HEK293 (cell line): ENCODE measurements around the gene PADI2.

Experiments used
- CTCF ChIA-PET: fragments of 350-600 bp; formaldehyde crosslinking; extraction: SDS; loops from one replicate; lab custom pipeline; 2021; ENCODE audit warnings: antibody characterized with exemption; lab: Yijun Ruan, JAX
- POLR2A ChIA-PET: fragments of 300-600 bp; formaldehyde crosslinking; extraction: SDS; loops from one replicate; lab custom pipeline; 2020; ENCODE audit warnings: antibody characterized with exemption, inconsistent platforms; lab: Yijun Ruan, JAX
- H3K27ac ChIP-seq: fragments of 200-500 bp; sonication (Bioruptor generic); 2 replicates; pipeline ENCODE4 v1.5.1; 2014; ENCODE audit warnings: low read depth, low read length, control low read depth, inconsistent platforms; ENCODE audit errors: extremely low read depth
- H3K36me3 ChIP-seq, 2 experiments: fragments of 200-500 bp in 1 of 2; sonication (Bioruptor generic) in 1 of 2; 1 replicate in 1 of 2; 2 replicates in 1 of 2; pipeline ENCODE4 v1.5.1; 2014 to 2017; ENCODE audit warnings: inconsistent platforms in 2 of 2, low read length in 2 of 2; ENCODE audit not compliant: control insufficient read depth in 2 of 2, insufficient read depth in 1 of 2
- H3K4me1 ChIP-seq: fragments of 200-500 bp; sonication (Bioruptor generic); 2 replicates; pipeline ENCODE4 v1.5.1; 2014; ENCODE audit warnings: mild to moderate bottlenecking, low read length, inconsistent platforms; ENCODE audit not compliant: control insufficient read depth, insufficient read depth
- H3K4me3 ChIP-seq: 2 replicates; pipeline ENCODE4 v1.5.1; 2011; ENCODE audit warnings: low read depth, mild to moderate bottlenecking, control low read depth, low read length, moderate library complexity
- H3K9me3 ChIP-seq: fragments of 200-500 bp; sonication (Bioruptor generic); 2 replicates; pipeline ENCODE4 v1.5.1; 2014; ENCODE audit warnings: low read depth, low read length, inconsistent platforms; ENCODE audit not compliant: control insufficient read depth, insufficient read depth
- GLI2 ChIP-seq: fragments of 450-650 bp; formaldehyde crosslinking; IDR thresholded peaks from 2 replicates; pipeline ENCODE4; 2017; ENCODE audit warnings: missing biosample characterization, missing genetic modification characterization, low read depth, borderline replicate concordance
- HOXA7 ChIP-seq: sonication (generic); formaldehyde crosslinking; IDR thresholded peaks from 2 replicates; pipeline ENCODE4 v1.8.1; 2022; ENCODE audit warnings: missing genetic modification reagents, borderline replicate concordance
- IKZF3 ChIP-seq: fragments of 450-650 bp; IDR thresholded peaks from 2 replicates; pipeline ENCODE4 v1.5.0; 2018; ENCODE audit warnings: missing biosample characterization, mild to moderate bottlenecking, missing genetic modification characterization, moderate library complexity
- SALL2 ChIP-seq: fragments of 450-650 bp; formaldehyde crosslinking; IDR thresholded peaks from 2 replicates; pipeline ENCODE4 v1.5.0; 2017; ENCODE audit warnings: missing biosample characterization, mild to moderate bottlenecking, missing genetic modification characterization, borderline replicate concordance
- SETDB1 ChIP-seq: IDR thresholded peaks from one replicate; pipeline ENCODE4 v1.6.1; 2017; ENCODE audit warnings: mild to moderate bottlenecking, low read length, moderate library complexity, mixed read lengths; ENCODE audit not compliant: insufficient read length
- SP3 ChIP-seq: fragments of 450-650 bp; formaldehyde crosslinking; IDR thresholded peaks from 2 replicates; pipeline ENCODE4 v1.5.1; 2016; ENCODE audit warnings: missing biosample characterization, missing genetic modification characterization
- TRIM28 ChIP-seq: IDR thresholded peaks from 2 replicates; pipeline ENCODE4 v1.6.1; 2011; ENCODE audit warnings: low read length, control low read depth, borderline replicate concordance
- ZNF155 ChIP-seq: fragments of 450-650 bp; formaldehyde crosslinking; IDR thresholded peaks from 2 replicates; pipeline ENCODE4 v1.5.1; 2016; ENCODE audit warnings: missing biosample characterization, missing genetic modification characterization
- ZNF175 ChIP-seq: fragments of 450-650 bp; formaldehyde crosslinking; IDR thresholded peaks from 2 replicates; pipeline ENCODE4 v1.5.1; 2016; ENCODE audit warnings: missing biosample characterization, missing genetic modification characterization
- ZNF514 ChIP-seq: fragments of 450-650 bp; formaldehyde crosslinking; IDR thresholded peaks from 2 replicates; pipeline ENCODE4 v1.5.1; 2016; ENCODE audit warnings: missing biosample characterization, missing genetic modification characterization
- ZNF548 ChIP-seq: fragments of 450-650 bp; formaldehyde crosslinking; IDR thresholded peaks from 2 replicates; pipeline ENCODE4 v1.5.1; 2016; ENCODE audit warnings: missing biosample characterization, missing genetic modification characterization
- ZNF571 ChIP-seq: fragments of 450-650 bp; formaldehyde crosslinking; IDR thresholded peaks from 2 replicates; pipeline ENCODE4 v1.5.0; 2017; ENCODE audit warnings: missing biosample characterization, missing genetic modification characterization
- ZNF610 ChIP-seq: fragments of 450-650 bp; formaldehyde crosslinking; IDR thresholded peaks from 2 replicates; pipeline ENCODE4 v1.5.1; 2016; ENCODE audit warnings: missing biosample characterization, missing genetic modification characterization, borderline replicate concordance
- ZNF626 ChIP-seq: fragments of 450-650 bp; sonication (Bioruptor Pico); formaldehyde crosslinking; IDR thresholded peaks from 2 replicates; pipeline ENCODE4 v1.5.1; 2018; ENCODE audit warnings: missing biosample characterization, missing genetic modification characterization, inconsistent platforms
- ZNF658 ChIP-seq: fragments of 450-650 bp; formaldehyde crosslinking; IDR thresholded peaks from 2 replicates; pipeline ENCODE4; 2016; ENCODE audit warnings: missing biosample characterization, missing genetic modification characterization
- ZNF768 ChIP-seq: fragments of 450-650 bp; formaldehyde crosslinking; IDR thresholded peaks from 2 replicates; pipeline ENCODE4 v1.5.1; 2018; ENCODE audit warnings: missing biosample characterization, mild to moderate bottlenecking, missing genetic modification characterization
- TF ChIP-seq, protein P1 (sequence below): fragments of 450-650 bp; formaldehyde crosslinking; IDR thresholded peaks from 2 replicates; pipeline ENCODE4 v1.5.1; 2016; ENCODE audit warnings: missing biosample characterization, missing genetic modification characterization
- TF ChIP-seq, protein P2 (sequence below): fragments of 450-650 bp; formaldehyde crosslinking; IDR thresholded peaks from 2 replicates; pipeline ENCODE4 v1.5.1; 2016; ENCODE audit warnings: missing biosample characterization, missing genetic modification characterization
- TF ChIP-seq, protein P3 (sequence below): fragments of 450-650 bp; formaldehyde crosslinking; IDR thresholded peaks from 2 replicates; pipeline ENCODE4 v1.5.1; 2016; ENCODE audit warnings: missing biosample characterization, missing genetic modification characterization

Gene PADI2

DNA sequence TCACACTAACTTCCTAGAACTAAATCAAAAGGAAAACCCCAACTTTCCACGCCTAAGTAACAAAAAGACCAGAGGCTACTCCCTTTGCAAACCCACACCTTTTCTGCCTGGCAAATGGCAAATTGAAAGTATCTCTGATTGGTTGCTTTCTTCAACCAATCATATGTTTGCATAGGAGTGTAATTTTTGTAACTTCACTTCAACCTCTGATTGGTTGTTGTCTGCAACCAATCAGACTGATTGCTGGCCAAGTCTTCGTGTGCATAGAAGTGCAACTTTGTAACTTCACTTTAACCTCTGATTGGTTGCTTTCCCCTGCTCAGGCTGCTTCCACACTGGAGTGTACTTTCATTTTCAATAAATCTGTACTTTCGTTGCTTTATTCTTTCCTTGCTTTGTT lies 36.9 kb upstream of the PADI2 start:
- H3K4me3 ChIP-seq: no peak overlapping the region
- ChIA-PET CTCF (no interaction called here), POLR2A (no interaction called here)
- no peaks in the 10 kb centered on the region for H3K9me3 ChIP-seq
- no peak overlapping the region for H3K27ac ChIP-seq
- TF ChIP-seq GLI2 (tag by site-specific recombination): no peak
- TF ChIP-seq ZNF548: no peak
- no peak for TF ChIP-seq ZNF768 (tag by site-specific recombination)
- no peak for TF ChIP-seq SP3 (tag by site-specific recombination)
- TF ChIP-seq ZNF155: no peak
- no peak for TF ChIP-seq IKZF3 (tag by site-specific recombination)
- TF ChIP-seq ZNF514 (tag by site-specific recombination): no peak
- TF ChIP-seq ZNF175 (tag by site-specific recombination): no peak
- TF ChIP-seq, protein P1, sequence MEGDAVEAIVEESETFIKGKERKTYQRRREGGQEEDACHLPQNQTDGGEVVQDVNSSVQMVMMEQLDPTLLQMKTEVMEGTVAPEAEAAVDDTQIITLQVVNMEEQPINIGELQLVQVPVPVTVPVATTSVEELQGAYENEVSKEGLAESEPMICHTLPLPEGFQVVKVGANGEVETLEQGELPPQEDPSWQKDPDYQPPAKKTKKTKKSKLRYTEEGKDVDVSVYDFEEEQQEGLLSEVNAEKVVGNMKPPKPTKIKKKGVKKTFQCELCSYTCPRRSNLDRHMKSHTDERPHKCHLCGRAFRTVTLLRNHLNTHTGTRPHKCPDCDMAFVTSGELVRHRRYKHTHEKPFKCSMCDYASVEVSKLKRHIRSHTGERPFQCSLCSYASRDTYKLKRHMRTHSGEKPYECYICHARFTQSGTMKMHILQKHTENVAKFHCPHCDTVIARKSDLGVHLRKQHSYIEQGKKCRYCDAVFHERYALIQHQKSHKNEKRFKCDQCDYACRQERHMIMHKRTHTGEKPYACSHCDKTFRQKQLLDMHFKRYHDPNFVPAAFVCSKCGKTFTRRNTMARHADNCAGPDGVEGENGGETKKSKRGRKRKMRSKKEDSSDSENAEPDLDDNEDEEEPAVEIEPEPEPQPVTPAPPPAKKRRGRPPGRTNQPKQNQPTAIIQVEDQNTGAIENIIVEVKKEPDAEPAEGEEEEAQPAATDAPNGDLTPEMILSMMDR (tag by site-specific recombination): no peak
- no peak for TF ChIP-seq HOXA7 (CRISPR knock-in tag)
- TF ChIP-seq, protein P2, sequence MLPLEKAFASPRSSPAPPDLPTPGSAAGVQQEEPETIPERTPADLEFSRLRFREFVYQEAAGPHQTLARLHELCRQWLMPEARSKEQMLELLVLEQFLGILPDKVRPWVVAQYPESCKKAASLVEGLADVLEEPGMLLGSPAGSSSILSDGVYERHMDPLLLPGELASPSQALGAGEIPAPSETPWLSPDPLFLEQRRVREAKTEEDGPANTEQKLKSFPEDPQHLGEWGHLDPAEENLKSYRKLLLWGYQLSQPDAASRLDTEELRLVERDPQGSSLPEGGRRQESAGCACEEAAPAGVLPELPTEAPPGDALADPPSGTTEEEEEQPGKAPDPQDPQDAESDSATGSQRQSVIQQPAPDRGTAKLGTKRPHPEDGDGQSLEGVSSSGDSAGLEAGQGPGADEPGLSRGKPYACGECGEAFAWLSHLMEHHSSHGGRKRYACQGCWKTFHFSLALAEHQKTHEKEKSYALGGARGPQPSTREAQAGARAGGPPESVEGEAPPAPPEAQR (tag by site-specific recombination): no peak
- TF ChIP-seq ZNF658 (tag by site-specific recombination): no peak
- no peak for TF ChIP-seq SALL2 (tag by site-specific recombination)
- H3K4me1 ChIP-seq: no peaks in the 10 kb centered on the region
- H3K36me3 ChIP-seq: no peaks in the 10 kb centered on the region

DNA sequence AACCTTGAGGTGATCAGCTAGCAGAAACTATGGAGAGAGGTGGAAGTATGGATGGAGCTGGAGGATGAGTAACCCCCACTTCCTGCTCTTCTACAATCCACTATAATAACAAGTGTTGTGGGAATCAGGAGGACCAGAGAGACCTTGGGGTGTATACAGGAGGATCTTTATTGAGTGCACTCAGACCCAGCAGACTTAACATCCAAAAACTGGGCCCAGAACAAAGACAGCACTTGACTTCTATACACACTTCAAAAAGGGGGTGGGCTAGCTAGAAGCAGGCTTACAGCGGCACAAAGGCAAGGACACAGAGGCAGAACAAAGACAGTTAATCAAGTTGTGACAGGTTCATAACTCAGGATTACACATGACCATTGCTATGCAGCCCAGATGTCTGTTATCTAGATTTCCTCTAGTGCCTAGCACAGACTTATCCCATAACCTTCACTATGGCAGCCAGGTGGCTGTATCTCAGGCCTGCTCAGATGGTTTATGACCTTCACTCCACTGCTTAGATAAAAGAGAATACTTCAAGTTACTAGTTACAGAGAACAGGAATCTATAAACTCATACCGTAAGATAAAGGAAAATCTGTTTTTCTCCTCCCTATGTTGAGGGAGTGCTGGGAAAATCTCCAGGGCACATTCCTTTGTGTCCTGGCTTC lies 36.1 kb upstream of the PADI2 start:
- H3K4me3 ChIP-seq: no peak overlapping the region
- no peaks in the 10 kb centered on the region for H3K36me3 ChIP-seq
- ChIA-PET POLR2A (no interaction called here), CTCF (no interaction called here)
- H3K27ac ChIP-seq: no peak overlapping the region
- H3K4me1 ChIP-seq: no peaks in the 10 kb centered on the region
- H3K9me3 ChIP-seq: no peaks in the 10 kb centered on the region
- TF ChIP-seq, protein P3, sequence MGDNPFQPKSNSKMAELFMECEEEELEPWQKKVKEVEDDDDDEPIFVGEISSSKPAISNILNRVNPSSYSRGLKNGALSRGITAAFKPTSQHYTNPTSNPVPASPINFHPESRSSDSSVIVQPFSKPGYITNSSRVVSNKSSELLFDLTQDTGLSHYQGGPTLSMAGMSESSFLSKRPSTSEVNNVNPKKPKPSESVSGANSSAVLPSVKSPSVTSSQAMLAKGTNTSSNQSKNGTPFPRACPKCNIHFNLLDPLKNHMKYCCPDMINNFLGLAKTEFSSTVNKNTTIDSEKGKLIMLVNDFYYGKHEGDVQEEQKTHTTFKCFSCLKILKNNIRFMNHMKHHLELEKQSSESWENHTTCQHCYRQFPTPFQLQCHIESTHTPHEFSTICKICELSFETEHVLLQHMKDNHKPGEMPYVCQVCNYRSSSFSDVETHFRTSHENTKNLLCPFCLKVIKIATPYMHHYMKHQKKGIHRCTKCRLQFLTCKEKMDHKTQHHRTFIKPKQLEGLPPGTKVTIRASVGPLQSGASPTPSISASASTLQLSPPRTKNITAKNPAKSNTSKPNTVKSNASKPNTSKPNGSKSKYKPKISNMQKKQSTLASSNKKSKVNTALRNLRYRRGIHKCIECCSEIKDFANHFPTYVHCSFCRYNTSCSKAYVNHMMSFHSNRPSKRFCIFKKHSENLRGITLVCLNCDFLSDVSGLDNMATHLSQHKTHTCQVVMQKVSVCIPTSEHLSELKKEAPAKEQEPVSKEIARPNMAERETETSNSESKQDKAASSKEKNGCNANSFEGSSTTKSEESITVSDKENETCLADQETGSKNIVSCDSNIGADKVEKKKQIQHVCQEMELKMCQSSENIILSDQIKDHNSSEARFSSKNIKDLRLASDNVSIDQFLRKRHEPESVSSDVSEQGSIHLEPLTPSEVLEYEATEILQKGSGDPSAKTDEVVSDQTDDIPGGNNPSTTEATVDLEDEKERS (tag by site-specific recombination): peak; percentile 81; the same call in 1 of the 2 replicates
- no peak for TF ChIP-seq ZNF571 (tag by site-specific recombination)
- 0 out of 2 replicates have a peak, but pooled peaks have one; percentile 33 for TF ChIP-seq ZNF610
- TF ChIP-seq SETDB1: peak; percentile 99
- no peak for TF ChIP-seq SP3 (tag by site-specific recombination)
- TF ChIP-seq ZNF626: 0 out of 2 replicates have a peak, but pooled peaks have one; percentile 59
- TF ChIP-seq TRIM28: peak; percentile 97; the same call in 1 of the 2 replicates
